HL-60/S4 treated with retinoic acid at 250 ng/mL for 4 days and 3 days (cell line): Measurements from ENCODE around the gene EPHB4.

Experiments used
- in situ Hi-C: fragments of 300-500 bp; cut with MboI; formaldehyde crosslinking; loops from 2 replicates; pipeline ENCODE4 v1.7.0; 2022; ENCODE audit warnings: low sequenced_read_pairs

The EPHB4 gene

GRCh38 chr7:100827330-100828226 lies at the start of gene EPHB4:
EPHB4 (minus strand) TSS chr7:100827523; CDS start chr7:100827030, 493 bp downstream.
- in situ Hi-C loops: no loop called here

GRCh38 chr7:100875356-100875751 lies 48.0 kb upstream of the EPHB4 start:
- in situ Hi-C loops: loop anchor here (25.0 kb wide), 1 partner anchor 412 kb away; no protein-coding TSS in a partner anchor

DNA sequence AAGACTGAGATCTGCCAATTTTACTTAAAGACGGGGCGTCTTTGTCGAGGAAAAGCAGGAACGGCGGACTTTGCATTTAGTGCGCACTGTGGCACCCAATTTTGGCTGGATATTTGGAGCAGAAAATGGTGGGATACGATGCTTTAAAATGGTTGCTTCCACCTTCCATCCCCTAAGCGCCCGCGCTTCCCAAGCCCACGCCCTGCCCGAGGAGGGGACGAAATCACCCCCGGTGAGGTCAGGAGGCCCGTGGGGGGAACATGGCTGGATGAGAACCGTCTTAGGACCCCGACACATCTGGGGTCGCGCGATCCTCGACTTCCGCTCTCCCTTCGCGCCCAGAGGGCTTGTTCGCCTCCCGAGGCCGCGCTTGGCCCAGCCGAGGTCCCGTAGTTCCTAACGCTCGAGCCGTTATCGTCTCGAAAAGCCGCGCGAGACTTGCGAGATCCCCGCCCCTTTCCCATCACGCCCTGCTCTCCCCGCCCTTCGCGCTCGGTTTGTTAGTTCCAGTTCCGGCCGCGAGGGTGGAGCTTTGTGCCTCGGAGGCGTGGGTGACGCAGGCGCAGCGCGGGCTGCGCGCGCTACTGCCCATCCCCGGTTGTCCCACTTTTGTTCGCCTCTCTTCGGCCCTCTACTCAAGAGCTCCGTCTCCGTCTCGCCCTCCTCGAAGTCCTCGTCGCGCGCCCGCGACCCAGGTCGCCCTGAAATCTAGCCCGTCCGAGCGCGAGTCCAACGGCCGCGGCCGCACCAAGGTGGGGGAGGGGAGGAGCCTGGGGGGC lies 47.4 kb upstream of the EPHB4 start, which contains the start of gene SRRT:
Gene SRRT, plus strand, starts transcription at position 527 of the 779 bp plus-strand sequence. CDS start 488 bp downstream, outside the sequence.
- in situ Hi-C loops: loop anchor here (25.0 kb wide), 1 partner anchor 413 kb away; no protein-coding TSS in a partner anchor

- in situ Hi-C loops: no loop called here
Observed at GRCh38 chr7:100874300-100874576, 46.9 kb upstream of the EPHB4 start.

DNA sequence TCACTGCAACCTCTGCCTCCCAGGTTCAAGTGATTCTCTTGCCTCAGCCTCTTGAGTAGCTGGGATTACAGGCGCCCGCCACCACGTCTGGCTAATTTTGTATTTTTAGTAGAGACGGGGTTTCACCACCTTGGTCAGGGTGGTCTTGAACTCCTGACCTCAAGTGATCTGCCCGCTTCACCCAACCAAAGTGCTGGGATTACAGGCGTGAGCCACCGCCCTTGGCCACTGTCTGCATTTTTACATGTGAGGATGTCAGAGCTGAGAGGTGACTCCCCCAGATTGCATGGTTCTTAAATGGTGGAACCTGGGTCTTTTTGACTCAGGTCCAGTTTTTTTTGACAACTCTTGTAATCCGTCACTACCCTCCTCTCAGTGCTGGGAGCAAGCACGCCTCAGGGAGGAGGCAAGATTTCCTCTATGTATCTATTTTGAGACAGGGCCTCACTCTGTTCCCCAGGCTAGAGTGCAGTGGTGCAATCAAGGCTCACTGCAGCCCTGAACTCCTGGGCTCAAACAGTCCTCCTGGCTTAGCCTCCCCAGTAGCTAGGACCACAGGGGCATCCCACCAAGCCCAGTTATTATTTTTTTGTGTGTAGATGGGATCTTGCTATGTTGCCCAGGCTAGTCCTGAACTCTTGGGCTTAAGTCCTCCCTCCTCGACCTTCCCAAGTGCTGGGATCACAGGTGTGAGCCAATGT lies 46.4 kb upstream of the EPHB4 start:
- in situ Hi-C loops: no loop called here

GRCh38 chr7:100867776-100868485 lies 40.6 kb upstream of the EPHB4 start:
- in situ Hi-C loops: no loop called here

- in situ Hi-C loops: no loop called here
Observed at GRCh38 chr7:100867040-100867775, 39.9 kb upstream of the EPHB4 start, which contains the start of gene TRIP6. TRIP6 (plus strand) TSS chr7:100867387; CDS start chr7:100867498, 111 bp downstream.

GRCh38 chr7:100866729-100867039 lies 39.4 kb upstream of the EPHB4 start:
- in situ Hi-C loops: no loop called here

DNA sequence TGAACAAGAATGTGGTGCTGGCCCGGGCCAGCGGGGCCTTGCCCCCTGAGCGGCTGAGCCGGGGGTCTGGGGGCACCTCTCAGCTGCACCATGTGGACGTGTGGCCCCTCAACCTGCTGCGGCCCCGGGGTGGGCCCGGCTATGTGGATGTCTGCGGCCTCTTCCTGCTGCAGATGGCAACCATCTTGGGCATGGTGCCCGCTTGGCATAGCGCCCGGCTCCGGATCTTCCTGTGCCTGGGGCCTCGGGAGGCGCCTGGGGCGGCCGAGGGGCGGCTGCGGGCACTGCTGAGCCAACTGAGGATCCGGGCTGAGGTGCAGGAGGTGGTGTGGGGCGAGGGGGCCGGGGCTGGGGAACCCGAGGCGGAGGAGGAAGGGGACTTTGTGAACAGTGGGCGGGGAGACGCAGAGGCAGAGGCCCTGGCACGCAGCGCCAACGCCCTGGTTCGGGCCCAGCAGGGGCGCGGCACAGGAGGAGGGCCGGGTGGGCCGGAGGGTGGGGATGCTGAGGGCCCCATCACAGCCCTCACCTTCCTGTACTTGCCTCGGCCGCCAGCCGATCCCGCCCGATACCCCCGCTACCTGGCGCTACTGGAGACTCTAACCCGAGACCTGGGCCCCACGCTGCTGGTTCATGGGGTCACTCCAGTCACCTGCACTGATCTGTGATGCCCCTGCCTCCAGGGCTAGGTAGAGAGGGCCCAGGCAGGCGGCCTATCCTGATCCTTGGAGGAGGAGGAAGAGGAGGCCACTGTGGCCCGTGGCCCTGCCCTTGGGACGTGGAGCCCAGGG lies 38.8 kb upstream of the EPHB4 start:
- in situ Hi-C loops: no loop called here

DNA sequence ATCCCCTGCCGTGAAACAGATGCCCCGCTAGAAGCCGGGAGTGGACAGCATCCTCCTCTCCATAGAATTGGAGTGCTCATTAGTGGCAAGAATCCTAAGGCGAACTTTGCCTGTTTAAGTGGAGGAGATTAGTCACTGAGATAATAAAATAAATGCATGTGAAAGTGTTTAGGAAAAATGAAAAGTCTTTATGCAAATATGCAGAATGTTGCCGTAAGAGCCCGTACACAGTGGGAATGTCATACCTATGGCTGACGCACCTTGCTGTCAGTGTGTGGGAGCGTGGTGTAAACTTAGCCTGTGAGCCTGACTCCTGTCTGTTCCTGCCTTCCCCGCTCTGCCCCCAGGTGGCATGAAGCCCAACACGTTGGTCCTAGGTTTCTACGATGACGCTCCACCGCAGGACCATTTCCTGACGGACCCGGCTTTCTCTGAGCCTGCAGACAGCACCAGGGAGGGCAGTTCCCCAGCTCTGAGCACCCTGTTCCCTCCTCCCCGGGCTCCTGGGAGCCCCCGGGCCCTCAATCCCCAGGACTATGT lies 38.1 kb upstream of the EPHB4 start:
- in situ Hi-C loops: no loop called here

DNA sequence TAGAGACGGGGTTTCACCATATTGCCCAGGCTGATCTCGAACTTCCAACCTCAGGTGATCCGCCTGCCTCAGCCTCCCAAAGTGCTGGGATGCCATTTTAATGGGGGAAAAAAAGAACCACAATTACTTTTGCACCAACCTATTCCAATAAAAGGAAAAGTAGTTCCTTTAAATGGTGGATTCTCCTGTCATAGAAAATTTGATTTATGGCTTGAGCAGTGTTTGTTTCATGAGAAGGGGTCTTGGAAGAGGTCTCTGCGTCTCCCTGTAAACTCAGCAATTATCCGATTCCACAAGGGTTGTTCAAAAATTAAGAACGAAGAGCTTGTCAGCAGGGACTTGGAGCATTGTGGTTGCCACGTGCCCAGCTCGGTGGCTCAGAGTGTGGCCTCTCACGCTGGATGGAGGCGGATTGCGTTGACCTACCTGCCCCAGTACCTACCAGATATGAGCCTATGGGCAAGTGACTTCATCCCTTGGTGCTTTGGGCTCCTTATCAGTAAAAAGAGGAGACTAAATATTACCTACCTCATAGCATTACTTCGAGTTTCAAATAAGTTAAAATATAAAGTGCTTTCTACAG lies 37.0 kb upstream of the EPHB4 start:
- in situ Hi-C loops: no loop called here

GRCh38 chr7:100863406-100863950 lies 36.2 kb upstream of the EPHB4 start:
- in situ Hi-C loops: no loop called here

DNA sequence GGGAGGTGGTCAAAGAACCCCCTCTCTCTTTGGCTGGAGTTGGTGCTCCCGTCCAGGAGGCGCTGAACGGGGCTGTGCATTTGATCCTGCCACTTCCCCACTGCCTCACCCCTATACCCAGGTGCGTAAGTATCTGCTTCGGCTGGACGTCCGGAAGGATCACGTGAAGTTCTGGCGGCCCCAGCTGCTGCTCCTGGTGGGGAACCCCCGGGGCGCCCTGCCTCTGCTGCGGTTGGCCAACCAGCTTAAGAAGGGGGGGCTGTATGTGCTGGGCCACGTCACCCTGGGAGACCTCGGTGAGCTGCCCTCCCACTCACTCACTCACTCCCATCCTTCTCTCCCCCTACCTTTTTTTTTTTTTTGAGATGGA lies 34.3 kb upstream of the EPHB4 start:
- in situ Hi-C loops: no loop called here

GRCh38 chr7:100860702-100861615 lies 33.6 kb upstream of the EPHB4 start:
- in situ Hi-C loops: no loop called here

- in situ Hi-C loops: no loop called here
Observed at GRCh38 chr7:100859856-100860255, 32.5 kb upstream of the EPHB4 start.

DNA sequence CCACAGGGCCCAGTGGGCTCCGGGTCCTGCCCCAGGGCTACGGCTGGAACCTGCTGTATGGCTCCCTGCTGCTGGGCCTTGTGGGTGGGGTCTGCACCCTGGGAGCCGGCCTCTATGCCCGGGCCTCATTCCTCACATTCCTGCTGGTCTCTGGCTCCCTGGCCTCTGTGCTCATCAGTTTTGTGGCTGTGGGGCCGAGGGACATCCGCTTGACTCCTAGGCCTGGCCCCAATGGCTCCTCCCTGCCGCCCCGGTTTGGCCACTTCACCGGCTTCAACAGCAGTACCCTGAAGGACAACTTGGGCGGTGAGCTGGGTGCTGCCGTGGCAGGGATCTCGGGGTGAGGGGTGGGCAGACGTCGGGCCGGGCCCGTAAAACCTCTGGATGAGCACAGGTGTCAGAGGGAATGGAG lies 29.6 kb upstream of the EPHB4 start:
- in situ Hi-C loops: no loop called here

DNA sequence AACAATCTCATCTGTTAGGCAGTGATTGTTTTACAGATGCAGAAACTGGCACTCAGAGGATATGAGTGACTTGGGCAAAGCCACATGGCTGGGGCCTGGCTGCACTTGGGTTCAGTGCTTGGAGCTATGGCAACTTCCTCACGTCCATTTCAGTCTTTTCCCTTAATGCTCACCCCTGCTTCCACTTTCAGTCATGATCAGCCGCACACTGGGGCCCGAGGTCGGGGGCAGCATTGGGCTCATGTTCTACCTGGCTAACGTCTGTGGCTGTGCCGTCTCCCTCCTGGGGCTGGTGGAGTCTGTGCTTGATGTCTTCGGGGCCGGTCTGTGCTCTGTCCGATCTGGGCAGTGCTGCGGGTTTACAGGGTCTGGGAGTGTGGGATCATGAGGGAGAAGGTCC lies 28.2 kb upstream of the EPHB4 start:
- in situ Hi-C loops: no loop called here
